ENCODE measurements around the gene TASOR2.

DNA sequence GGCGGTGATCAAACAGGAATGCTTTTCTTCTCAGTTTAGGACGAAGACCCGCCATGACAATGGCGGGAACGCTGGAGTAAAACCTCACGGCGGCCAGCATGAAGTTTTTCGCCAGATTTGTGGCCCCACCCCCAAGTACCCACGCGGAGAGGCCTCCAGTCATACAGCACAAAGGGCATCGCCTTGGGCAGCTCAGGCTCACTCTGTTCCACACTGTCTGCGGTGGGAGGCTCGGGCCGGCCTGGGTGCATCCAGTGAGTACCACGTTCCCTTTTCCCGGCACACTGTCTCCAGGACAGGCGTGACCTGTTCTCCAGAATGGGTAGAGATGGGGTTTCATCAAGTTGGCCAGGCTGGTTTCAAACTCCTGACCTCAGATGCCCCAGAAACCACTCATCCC, 45.6 kb upstream of the TASOR2 start:
- TF ChIP-seq CTCF (optimal IDR thresholded peaks at IDR 0.05 in 1 of 3, IDR thresholded peaks at IDR 0.05 in 1 of 3, conservative IDR thresholded peaks at IDR 0.05 in 1 of 3; ENCODE audit: extremely low read depth in 1 of 3, insufficient read depth in 2 of 3, low read length in 3 of 3), result no peak
- TF ChIP-seq EZH2 (IDR thresholded peaks at IDR 0.05; ENCODE audit: low read length), result no peak

Data from keratinocyte (primary cell).